ENCODE data around the gene ARHGAP40. TPM values are rescaled to one million over a fixed set of nuclear protein-coding genes. Genes with fewer than 3 reads are reported as not detected.

ARHGAP40 gene
- total and polyA plus RNA-seq, 2 of the 8 experiments (the other 6 are each of a cell fraction or from before 2014, with no cell fraction given) = 0.74 to 1.4 TPM

DNA sequence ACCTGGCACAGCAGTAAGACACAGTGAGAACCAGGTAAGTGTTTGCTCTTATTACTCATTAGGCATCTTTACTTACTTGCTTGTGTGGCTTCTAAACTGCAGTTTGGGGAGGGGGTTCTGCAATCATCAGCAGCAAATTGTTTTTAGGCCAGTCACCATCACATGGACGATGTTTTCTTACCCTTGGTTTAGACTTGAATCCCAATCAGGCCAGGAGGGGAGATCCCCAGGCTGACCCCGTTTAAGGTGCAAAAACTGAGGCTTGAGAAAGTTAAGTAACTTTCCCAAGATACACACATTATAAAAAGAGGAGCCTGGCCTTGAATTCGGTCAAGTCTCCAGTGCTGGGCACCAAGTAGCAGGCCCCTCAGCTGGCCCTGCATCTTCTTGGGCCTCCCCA, 70.9 kb downstream of the ARHGAP40 start (continued):
- TF ChIP-seq, protein P1, sequence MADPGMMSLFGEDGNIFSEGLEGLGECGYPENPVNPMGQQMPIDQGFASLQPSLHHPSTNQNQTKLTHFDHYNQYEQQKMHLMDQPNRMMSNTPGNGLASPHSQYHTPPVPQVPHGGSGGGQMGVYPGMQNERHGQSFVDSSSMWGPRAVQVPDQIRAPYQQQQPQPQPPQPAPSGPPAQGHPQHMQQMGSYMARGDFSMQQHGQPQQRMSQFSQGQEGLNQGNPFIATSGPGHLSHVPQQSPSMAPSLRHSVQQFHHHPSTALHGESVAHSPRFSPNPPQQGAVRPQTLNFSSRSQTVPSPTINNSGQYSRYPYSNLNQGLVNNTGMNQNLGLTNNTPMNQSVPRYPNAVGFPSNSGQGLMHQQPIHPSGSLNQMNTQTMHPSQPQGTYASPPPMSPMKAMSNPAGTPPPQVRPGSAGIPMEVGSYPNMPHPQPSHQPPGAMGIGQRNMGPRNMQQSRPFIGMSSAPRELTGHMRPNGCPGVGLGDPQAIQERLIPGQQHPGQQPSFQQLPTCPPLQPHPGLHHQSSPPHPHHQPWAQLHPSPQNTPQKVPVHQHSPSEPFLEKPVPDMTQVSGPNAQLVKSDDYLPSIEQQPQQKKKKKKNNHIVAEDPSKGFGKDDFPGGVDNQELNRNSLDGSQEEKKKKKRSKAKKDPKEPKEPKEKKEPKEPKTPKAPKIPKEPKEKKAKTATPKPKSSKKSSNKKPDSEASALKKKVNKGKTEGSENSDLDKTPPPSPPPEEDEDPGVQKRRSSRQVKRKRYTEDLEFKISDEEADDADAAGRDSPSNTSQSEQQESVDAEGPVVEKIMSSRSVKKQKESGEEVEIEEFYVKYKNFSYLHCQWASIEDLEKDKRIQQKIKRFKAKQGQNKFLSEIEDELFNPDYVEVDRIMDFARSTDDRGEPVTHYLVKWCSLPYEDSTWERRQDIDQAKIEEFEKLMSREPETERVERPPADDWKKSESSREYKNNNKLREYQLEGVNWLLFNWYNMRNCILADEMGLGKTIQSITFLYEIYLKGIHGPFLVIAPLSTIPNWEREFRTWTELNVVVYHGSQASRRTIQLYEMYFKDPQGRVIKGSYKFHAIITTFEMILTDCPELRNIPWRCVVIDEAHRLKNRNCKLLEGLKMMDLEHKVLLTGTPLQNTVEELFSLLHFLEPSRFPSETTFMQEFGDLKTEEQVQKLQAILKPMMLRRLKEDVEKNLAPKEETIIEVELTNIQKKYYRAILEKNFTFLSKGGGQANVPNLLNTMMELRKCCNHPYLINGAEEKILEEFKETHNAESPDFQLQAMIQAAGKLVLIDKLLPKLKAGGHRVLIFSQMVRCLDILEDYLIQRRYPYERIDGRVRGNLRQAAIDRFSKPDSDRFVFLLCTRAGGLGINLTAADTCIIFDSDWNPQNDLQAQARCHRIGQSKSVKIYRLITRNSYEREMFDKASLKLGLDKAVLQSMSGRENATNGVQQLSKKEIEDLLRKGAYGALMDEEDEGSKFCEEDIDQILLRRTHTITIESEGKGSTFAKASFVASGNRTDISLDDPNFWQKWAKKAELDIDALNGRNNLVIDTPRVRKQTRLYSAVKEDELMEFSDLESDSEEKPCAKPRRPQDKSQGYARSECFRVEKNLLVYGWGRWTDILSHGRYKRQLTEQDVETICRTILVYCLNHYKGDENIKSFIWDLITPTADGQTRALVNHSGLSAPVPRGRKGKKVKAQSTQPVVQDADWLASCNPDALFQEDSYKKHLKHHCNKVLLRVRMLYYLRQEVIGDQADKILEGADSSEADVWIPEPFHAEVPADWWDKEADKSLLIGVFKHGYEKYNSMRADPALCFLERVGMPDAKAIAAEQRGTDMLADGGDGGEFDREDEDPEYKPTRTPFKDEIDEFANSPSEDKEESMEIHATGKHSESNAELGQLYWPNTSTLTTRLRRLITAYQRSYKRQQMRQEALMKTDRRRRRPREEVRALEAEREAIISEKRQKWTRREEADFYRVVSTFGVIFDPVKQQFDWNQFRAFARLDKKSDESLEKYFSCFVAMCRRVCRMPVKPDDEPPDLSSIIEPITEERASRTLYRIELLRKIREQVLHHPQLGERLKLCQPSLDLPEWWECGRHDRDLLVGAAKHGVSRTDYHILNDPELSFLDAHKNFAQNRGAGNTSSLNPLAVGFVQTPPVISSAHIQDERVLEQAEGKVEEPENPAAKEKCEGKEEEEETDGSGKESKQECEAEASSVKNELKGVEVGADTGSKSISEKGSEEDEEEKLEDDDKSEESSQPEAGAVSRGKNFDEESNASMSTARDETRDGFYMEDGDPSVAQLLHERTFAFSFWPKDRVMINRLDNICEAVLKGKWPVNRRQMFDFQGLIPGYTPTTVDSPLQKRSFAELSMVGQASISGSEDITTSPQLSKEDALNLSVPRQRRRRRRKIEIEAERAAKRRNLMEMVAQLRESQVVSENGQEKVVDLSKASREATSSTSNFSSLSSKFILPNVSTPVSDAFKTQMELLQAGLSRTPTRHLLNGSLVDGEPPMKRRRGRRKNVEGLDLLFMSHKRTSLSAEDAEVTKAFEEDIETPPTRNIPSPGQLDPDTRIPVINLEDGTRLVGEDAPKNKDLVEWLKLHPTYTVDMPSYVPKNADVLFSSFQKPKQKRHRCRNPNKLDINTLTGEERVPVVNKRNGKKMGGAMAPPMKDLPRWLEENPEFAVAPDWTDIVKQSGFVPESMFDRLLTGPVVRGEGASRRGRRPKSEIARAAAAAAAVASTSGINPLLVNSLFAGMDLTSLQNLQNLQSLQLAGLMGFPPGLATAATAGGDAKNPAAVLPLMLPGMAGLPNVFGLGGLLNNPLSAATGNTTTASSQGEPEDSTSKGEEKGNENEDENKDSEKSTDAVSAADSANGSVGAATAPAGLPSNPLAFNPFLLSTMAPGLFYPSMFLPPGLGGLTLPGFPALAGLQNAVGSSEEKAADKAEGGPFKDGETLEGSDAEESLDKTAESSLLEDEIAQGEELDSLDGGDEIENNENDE (IDR thresholded peaks at IDR 0.05; ENCODE audit: insufficient replicate concordance, low read length) = no peak
- no peak for TF ChIP-seq EZH2 (IDR thresholded peaks at IDR 0.05; ENCODE audit: low read depth, low read length, severe bottlenecking)
- TF ChIP-seq POLR2AphosphoS5 (IDR thresholded peaks at IDR 0.05; ENCODE audit: low read depth, low read length) = no peak
- no peak for TF ChIP-seq ASH2L (IDR thresholded peaks at IDR 0.05; ENCODE audit: low read length)
- TF ChIP-seq GABPA (IDR thresholded peaks at IDR 0.05; ENCODE audit: borderline replicate concordance, insufficient read depth, low read length) = no peak
- TF ChIP-seq SUZ12 (IDR thresholded peaks at IDR 0.05; ENCODE audit: low read length) = no peak
- no peak for TF ChIP-seq TAF1 (IDR thresholded peaks at IDR 0.05; ENCODE audit: low read depth, low read length)
- no peak for TF ChIP-seq CHD1 (IDR thresholded peaks at IDR 0.05; ENCODE audit: low read depth, low read length)
- TF ChIP-seq RFX5 (IDR thresholded peaks at IDR 0.05; ENCODE audit: borderline replicate concordance, low read depth, low read length) = no peak
- no peak for TF ChIP-seq EP300 (IDR thresholded peaks at IDR 0.05; ENCODE audit: borderline replicate concordance in 1 of 2, low read depth in 2 of 2, low read length in 2 of 2)

Measured in H1 (cell line).